ENCODE results near the gene SMARCA2.

DNA sequence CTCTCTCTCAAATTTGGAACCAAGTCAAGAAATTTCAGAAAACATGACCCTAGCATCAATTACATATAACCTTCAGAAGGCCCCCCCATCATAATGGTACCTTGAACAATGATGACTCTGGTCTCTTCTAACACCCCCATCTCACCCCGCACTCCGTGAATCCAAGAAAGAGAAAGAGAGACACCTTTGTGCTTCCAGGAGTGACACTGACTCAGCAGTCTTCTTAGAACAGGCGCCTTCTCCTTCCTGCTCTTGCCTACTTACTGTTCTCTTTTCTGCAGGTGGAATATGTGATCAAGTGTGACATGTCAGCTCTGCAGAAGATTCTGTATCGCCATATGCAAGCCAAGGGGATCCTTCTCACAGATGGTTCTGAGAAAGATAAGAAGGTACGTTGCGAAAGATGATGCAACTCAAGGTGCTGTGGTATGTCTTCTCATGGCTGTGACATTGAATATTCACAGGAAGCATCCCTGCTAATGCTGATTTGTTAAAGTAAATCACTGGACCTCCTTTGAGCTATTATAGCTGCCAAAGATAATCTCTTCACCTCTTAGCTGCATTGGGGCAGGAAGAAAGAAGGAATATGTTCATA lies 81.3 kb downstream of the SMARCA2 start:
- TF ChIP-seq POLR2AphosphoS5 (IDR thresholded peaks at IDR 0.05; ENCODE audit: borderline replicate concordance, low read depth, low read length) (no peak), EZH2 (IDR thresholded peaks at IDR 0.05) (no peak)
